SK-N-MC (cell line): ENCODE measurements around the gene TBC1D14.

ENCODE experiments used
- EZH2 ChIP-seq: fragments of 200-600 bp; sonication (generic); IDR thresholded peaks from one replicate; pipeline ENCODE4 v1.6.1; 2017; ENCODE audit warnings: antibody characterized with exemption
- POLR2AphosphoS5 ChIP-seq: IDR thresholded peaks from 2 replicates; pipeline ENCODE4 v1.6.1; 2012; ENCODE audit warnings: mild to moderate bottlenecking, low read depth, low read length, borderline replicate concordance

DNA sequence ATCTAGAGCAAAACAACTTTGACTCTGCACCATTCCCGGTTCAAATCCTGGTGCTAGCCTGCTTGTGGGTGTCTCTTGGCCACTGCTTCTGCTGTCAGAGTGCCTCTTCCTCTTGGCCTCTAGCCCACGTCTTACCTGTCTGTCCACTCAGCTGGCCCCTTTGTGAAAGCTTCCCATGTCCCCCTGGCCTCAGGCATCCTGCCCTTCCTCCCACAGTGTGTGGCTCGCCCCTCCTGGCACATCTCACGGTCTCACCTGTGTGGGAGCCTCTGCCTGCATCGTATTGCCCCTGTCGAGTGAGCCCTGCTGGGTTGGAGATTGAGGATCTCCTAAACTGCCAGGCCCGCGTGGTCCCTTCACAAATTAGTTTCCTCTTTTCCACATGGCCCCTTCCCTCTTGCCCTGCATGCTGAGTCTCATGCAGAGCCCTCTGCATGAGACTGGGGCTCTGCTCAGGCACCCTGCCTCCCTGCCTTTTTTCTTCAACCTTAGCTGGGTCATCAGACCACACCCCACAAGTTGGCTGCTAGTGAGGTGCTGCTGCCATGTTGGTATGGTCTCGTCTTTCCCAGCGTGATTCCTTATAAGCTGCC lies 79.8 kb downstream of the TBC1D14 start:
- TF ChIP-seq EZH2, result no peak
- no peak for TF ChIP-seq POLR2AphosphoS5
